ENCODE measurements around the gene DDX39A.
"Not testable (repeated sequence)": the region's sequence is repeated elsewhere in the genome, so short reads cannot be mapped to it uniquely, and the experiment has no call there.

DDX39A gene

GRCh38 chr19:14385492-14385891, 33.6 kb downstream of the DDX39A start:
- H3K27ac ChIP-seq (ENCODE audit: insufficient read depth, low read depth, low read length, poor library complexity, severe bottlenecking): no peak overlapping the region
- no peaks in the 10 kb centered on the region for H3K9me3 ChIP-seq (ENCODE audit: control insufficient read depth, low read length)
- no peak overlapping the region for H3K4me3 ChIP-seq (ENCODE audit: insufficient read depth, low read depth, low read length)
- no peaks in the 10 kb centered on the region for H3K4me1 ChIP-seq (ENCODE audit: control insufficient read depth, insufficient read depth, low read length)
- WGBS, 2 experiments: 90 to 91% methylated on average over 11 of the region's 11 CpGs
- no peaks in the 10 kb centered on the region for H3K36me3 ChIP-seq (ENCODE audit: control insufficient read depth, insufficient read depth, low read length)
- no peaks in the 10 kb centered on the region for H3K27me3 ChIP-seq (ENCODE audit: control insufficient read depth, insufficient read depth, low read length, poor library complexity, severe bottlenecking)

- WGBS, 2 experiments: 83 to 89% methylated on average over 10 of the region's 10 CpGs
- Histone ChIP-seq H3K36me3 (ENCODE audit: control insufficient read depth, insufficient read depth, low read length) (no peaks in the 10 kb centered on the region), H3K9me3 (ENCODE audit: control insufficient read depth, low read length) (no peaks in the 10 kb centered on the region), H3K27ac (ENCODE audit: insufficient read depth, low read depth, low read length, poor library complexity, severe bottlenecking) (no peak overlapping the region), H3K4me1 (ENCODE audit: control insufficient read depth, insufficient read depth, low read length) (peaks cover 1% of the 10 kb centered on the region), H3K27me3 (ENCODE audit: control insufficient read depth, insufficient read depth, low read length, poor library complexity, severe bottlenecking) (no peaks in the 10 kb centered on the region), H3K4me3 (ENCODE audit: insufficient read depth, low read depth, low read length) (no peak overlapping the region)
Measured at GRCh38 chr19:14383661-14384555, 35.2 kb downstream of the DDX39A start.

GRCh38 chr19:14381689-14382474, 37.3 kb downstream of the DDX39A start:
- H3K4me3 ChIP-seq (ENCODE audit: insufficient read depth, low read depth, low read length): no peak overlapping the region

GRCh38 chr19:14379294-14380065, 39.7 kb downstream of the DDX39A start:
- H3K4me3 ChIP-seq (ENCODE audit: insufficient read depth, low read depth, low read length): no peak overlapping the region
- peaks cover 9% of the 10 kb centered on the region for H3K4me1 ChIP-seq (ENCODE audit: control insufficient read depth, insufficient read depth, low read length)
- 87 to 89% methylated on average over 9 of the region's 9 CpGs for whole genome bisulfite sequencing, 2 experiments
- no peaks in the 10 kb centered on the region for H3K9me3 ChIP-seq (ENCODE audit: control insufficient read depth, low read length)
- H3K27me3 ChIP-seq (ENCODE audit: control insufficient read depth, insufficient read depth, low read length, poor library complexity, severe bottlenecking): no peaks in the 10 kb centered on the region
- no peak overlapping the region for H3K27ac ChIP-seq (ENCODE audit: insufficient read depth, low read depth, low read length, poor library complexity, severe bottlenecking)
- H3K36me3 ChIP-seq (ENCODE audit: control insufficient read depth, insufficient read depth, low read length): no peaks in the 10 kb centered on the region

More at GRCh38 chr19:14381689-14382474, 37.3 kb downstream of the DDX39A start:
- H3K27ac ChIP-seq (ENCODE audit: insufficient read depth, low read depth, low read length, poor library complexity, severe bottlenecking): no peak overlapping the region
- 75 to 79% methylated on average over 18 of the region's 18 CpGs for WGBS, 2 experiments
- H3K9me3 ChIP-seq (ENCODE audit: control insufficient read depth, low read length): no peaks in the 10 kb centered on the region
- no peaks in the 10 kb centered on the region for H3K36me3 ChIP-seq (ENCODE audit: control insufficient read depth, insufficient read depth, low read length)
- H3K27me3 ChIP-seq (ENCODE audit: control insufficient read depth, insufficient read depth, low read length, poor library complexity, severe bottlenecking): no peaks in the 10 kb centered on the region
- H3K4me1 ChIP-seq (ENCODE audit: control insufficient read depth, insufficient read depth, low read length): peaks cover 4% of the 10 kb centered on the region

GRCh38 chr19:14378890-14379289, 40.3 kb downstream of the DDX39A start:
- H3K27ac ChIP-seq (ENCODE audit: insufficient read depth, low read depth, low read length, poor library complexity, severe bottlenecking): no peak overlapping the region
- H3K4me3 ChIP-seq (ENCODE audit: insufficient read depth, low read depth, low read length): no peak overlapping the region
- H3K36me3 ChIP-seq (ENCODE audit: control insufficient read depth, insufficient read depth, low read length): no peaks in the 10 kb centered on the region
- no peaks in the 10 kb centered on the region for H3K27me3 ChIP-seq (ENCODE audit: control insufficient read depth, insufficient read depth, low read length, poor library complexity, severe bottlenecking)
- H3K4me1 ChIP-seq (ENCODE audit: control insufficient read depth, insufficient read depth, low read length): peaks cover 9% of the 10 kb centered on the region
- H3K9me3 ChIP-seq (ENCODE audit: control insufficient read depth, low read length): no peaks in the 10 kb centered on the region
- 60 to 70% methylated on average over 4 of the region's 4 CpGs for WGBS, 2 experiments

- H3K27me3 ChIP-seq (ENCODE audit: control insufficient read depth, insufficient read depth, low read length, poor library complexity, severe bottlenecking): no peaks in the 10 kb centered on the region
Measured at GRCh38 chr19:14377883-14378328, 41.2 kb downstream of the DDX39A start.

GRCh38 chr19:14375582-14376291, 43.4 kb downstream of the DDX39A start:
- H3K27ac ChIP-seq (ENCODE audit: insufficient read depth, low read depth, low read length, poor library complexity, severe bottlenecking): no peak overlapping the region
- H3K36me3 ChIP-seq (ENCODE audit: control insufficient read depth, insufficient read depth, low read length): no peaks in the 10 kb centered on the region
- H3K4me3 ChIP-seq (ENCODE audit: insufficient read depth, low read depth, low read length): no peak overlapping the region
- WGBS, 2 experiments: 80 to 81% methylated on average over 17 of the region's 17 CpGs
- H3K4me1 ChIP-seq (ENCODE audit: control insufficient read depth, insufficient read depth, low read length): peaks cover 9% of the 10 kb centered on the region
- no peaks in the 10 kb centered on the region for H3K27me3 ChIP-seq (ENCODE audit: control insufficient read depth, insufficient read depth, low read length, poor library complexity, severe bottlenecking)
- no peaks in the 10 kb centered on the region for H3K9me3 ChIP-seq (ENCODE audit: control insufficient read depth, low read length)

More at GRCh38 chr19:14377883-14378328, 41.2 kb downstream of the DDX39A start:
- 60 to 61% methylated on average over 11 to 13 of the region's 13 CpGs for WGBS, 2 experiments
- Histone ChIP-seq H3K36me3 (ENCODE audit: control insufficient read depth, insufficient read depth, low read length) (no peaks in the 10 kb centered on the region), H3K27ac (ENCODE audit: insufficient read depth, low read depth, low read length, poor library complexity, severe bottlenecking) (peak overlapping the region; percentile 64), H3K4me3 (ENCODE audit: insufficient read depth, low read depth, low read length) (no peak overlapping the region), H3K4me1 (ENCODE audit: control insufficient read depth, insufficient read depth, low read length) (peaks cover 9% of the 10 kb centered on the region), H3K9me3 (ENCODE audit: control insufficient read depth, low read length) (no peaks in the 10 kb centered on the region)

GRCh38 chr19:14375055-14375581, 44.0 kb downstream of the DDX39A start:
- Histone ChIP-seq H3K27me3 (ENCODE audit: control insufficient read depth, insufficient read depth, low read length, poor library complexity, severe bottlenecking) (no peaks in the 10 kb centered on the region), H3K4me1 (ENCODE audit: control insufficient read depth, insufficient read depth, low read length) (peaks cover 9% of the 10 kb centered on the region), H3K36me3 (ENCODE audit: control insufficient read depth, insufficient read depth, low read length) (no peaks in the 10 kb centered on the region), H3K4me3 (ENCODE audit: insufficient read depth, low read depth, low read length) (no peak overlapping the region), H3K27ac (ENCODE audit: insufficient read depth, low read depth, low read length, poor library complexity, severe bottlenecking) (no peak overlapping the region), H3K9me3 (ENCODE audit: control insufficient read depth, low read length) (no peaks in the 10 kb centered on the region)
- WGBS, 2 experiments: 84 to 87% methylated on average over 8 to 11 of the region's 12 CpGs

- H3K27ac ChIP-seq (ENCODE audit: insufficient read depth, low read depth, low read length, poor library complexity, severe bottlenecking); H3K36me3 ChIP-seq (ENCODE audit: control insufficient read depth, insufficient read depth, low read length); H3K9me3 ChIP-seq (ENCODE audit: control insufficient read depth, low read length); H3K27me3 ChIP-seq (ENCODE audit: control insufficient read depth, insufficient read depth, low read length, poor library complexity, severe bottlenecking); H3K4me3 ChIP-seq (ENCODE audit: insufficient read depth, low read depth, low read length): not testable (repeated sequence)
- WGBS, 2 experiments: 94 to 95% methylated on average over 9 of the region's 9 CpGs
- H3K4me1 ChIP-seq (ENCODE audit: control insufficient read depth, insufficient read depth, low read length): peaks cover 15% of the 10 kb centered on the region
Measured at GRCh38 chr19:14374313-14374712, 44.8 kb downstream of the DDX39A start.
